ENCODE data around the gene PRKCE. TPM values are rescaled to one million over a fixed set of nuclear protein-coding genes. Genes with fewer than 3 reads are reported as not detected.

Gene PRKCE
- total and polyA plus RNA-seq, 2 of the 8 experiments (the other 6 are each of a cell fraction or from before 2014, with no cell fraction given) = 0.54 to 2.1 TPM

DNA sequence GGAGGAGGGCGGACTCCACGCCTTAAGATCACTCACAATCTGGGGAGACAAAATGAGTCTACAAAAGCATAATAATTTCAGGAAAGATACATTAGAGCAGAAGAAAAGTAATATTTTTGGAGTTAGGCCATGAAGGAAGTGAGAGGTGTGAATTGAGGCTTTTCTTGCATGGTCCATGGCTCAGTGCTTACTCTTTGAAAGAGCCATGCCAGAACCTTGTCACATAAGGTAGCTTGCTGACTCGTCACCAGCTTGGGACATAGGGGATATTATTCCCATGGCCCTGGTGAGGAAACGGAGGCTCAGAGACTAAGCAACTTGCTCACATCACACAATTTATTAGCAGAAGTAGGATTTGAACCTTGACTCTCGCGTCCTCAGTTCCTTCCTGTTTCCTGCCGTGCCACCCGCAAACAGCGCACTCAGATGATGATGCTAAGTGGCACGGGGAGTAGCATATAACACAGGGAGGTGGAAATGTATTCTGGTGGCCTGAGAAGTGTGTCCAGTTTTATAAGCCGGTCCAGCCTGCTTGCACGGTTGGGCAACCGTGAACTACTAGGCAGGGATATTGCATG, 333.5 kb downstream of the PRKCE start (continued):
- TF ChIP-seq, protein P1, sequence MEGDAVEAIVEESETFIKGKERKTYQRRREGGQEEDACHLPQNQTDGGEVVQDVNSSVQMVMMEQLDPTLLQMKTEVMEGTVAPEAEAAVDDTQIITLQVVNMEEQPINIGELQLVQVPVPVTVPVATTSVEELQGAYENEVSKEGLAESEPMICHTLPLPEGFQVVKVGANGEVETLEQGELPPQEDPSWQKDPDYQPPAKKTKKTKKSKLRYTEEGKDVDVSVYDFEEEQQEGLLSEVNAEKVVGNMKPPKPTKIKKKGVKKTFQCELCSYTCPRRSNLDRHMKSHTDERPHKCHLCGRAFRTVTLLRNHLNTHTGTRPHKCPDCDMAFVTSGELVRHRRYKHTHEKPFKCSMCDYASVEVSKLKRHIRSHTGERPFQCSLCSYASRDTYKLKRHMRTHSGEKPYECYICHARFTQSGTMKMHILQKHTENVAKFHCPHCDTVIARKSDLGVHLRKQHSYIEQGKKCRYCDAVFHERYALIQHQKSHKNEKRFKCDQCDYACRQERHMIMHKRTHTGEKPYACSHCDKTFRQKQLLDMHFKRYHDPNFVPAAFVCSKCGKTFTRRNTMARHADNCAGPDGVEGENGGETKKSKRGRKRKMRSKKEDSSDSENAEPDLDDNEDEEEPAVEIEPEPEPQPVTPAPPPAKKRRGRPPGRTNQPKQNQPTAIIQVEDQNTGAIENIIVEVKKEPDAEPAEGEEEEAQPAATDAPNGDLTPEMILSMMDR (IDR thresholded peaks at IDR 0.05; ENCODE audit: control extremely low read depth in 1 of 3, insufficient read depth in 1 of 3, low read depth in 1 of 3, low read length in 3 of 3) = no peak
- TF ChIP-seq BCL11A (IDR thresholded peaks at IDR 0.05; ENCODE audit: low read depth in 2 of 2, low read length in 2 of 2) (no peak), KDM4A (IDR thresholded peaks at IDR 0.05; ENCODE audit: low read depth, low read length, severe bottlenecking) (no peak)
